ENCODE data around the gene OTULIN. TPM values are rescaled to one million over a fixed set of nuclear protein-coding genes. Genes with fewer than 3 reads are reported as not detected.

The OTULIN gene
- polyA plus RNA-seq, 1 donor: 21.1 TPM

DNA sequence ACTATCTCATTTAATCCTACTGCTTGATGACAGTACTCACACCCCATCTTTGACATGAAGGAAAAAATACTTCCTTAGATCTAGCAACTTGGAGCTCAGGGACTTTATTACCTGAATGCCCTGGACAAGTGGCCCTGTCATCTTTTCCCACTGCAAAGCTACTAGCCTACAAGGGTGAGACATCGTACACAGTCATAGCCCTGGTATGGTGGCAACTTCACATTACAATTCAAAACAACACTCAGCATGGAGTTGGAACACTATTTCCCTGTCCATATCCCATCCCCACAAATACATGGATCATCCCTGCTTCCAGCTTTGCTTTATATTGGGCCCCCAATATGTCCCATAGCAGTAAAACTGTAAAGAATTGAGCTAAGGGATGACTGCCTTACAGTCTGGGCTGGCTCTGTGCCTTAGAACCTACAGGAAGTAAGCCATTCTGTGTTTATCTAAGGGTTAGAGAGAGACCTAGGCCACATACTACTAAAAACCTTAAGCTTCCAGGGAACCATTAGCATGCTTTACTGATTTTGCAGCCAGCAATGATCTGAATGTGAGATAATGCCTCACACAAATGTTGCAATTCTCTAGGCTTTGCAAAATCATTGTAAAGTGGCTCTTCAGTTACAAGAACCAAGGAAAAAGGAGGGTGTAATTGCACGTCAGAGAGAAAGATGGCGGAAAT, 55.9 kb downstream of the OTULIN start:
- DNase-seq: no peak

DNA sequence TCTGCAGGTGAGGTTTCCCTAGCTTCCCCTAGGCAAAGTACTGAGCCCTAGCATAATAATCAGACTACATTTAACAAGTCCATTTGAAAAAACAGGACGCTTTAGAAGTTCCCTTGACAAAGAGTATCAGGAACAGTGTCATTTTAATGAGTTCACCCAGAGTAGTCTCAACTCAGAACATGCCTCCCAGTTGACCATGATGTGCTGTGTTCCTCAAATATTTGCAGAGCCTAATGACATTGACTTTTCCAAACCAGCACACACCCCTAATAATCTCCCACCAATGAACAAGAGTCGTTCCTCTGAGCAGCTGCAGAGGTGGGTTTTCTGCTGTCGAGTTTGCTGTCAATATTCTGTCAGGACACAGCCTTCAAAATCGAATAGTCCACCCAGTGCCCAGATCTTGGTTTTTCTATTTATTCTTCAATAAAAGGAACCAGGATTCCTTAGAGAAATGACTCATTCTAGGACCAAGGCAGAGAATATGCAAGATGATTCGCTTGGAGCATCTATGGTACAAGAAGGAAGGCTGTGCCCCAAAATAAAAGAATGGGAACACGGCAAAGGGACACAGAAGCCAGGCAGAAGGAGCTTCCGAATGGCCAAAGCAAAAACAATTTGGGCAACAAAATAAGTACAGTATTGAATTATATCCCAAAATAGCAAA, 57.6 kb downstream of the OTULIN start:
- DNase-seq: no peak

DNA sequence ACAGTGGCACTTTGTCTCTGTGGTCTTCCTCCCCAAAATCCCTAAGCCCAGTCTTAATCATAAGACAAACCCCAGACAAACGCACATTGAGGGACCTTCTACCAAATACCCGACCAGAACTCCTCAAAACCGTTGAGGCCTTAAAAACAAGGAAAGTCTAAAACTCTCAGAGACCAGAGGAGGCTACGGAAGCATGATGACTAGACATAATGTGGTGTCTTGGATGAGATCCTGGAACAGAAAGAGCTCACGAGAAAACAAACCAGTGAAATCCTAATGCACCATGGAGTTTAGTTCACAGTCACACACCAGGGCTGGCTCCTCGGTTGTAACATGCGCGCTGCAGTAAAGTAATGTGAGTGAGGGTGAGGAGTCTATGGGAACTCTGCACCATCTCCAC, 58.4 kb downstream of the OTULIN start:
- DNase-seq: no peak

DNA sequence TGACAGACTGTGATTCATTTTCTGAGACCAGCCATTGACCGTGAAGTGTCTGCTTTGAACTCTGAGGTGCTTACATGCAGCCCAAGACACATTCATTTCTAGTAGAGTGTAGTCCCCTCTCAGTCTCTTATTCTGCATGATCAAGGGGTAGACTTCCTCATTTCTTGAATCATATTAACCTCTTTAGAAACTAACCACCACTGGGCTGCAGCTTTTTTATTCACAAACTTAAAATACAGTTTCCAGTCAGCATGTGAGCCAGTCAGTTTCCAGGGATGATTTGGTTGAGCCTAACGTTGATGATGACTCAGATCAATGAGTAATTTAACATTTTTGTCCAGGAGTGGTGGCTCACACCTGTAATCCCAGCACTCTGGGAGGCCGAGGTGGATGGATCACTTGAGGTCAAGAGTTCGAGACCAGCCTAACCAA, 59.2 kb downstream of the OTULIN start:
- no peak for DNase-seq

DNA sequence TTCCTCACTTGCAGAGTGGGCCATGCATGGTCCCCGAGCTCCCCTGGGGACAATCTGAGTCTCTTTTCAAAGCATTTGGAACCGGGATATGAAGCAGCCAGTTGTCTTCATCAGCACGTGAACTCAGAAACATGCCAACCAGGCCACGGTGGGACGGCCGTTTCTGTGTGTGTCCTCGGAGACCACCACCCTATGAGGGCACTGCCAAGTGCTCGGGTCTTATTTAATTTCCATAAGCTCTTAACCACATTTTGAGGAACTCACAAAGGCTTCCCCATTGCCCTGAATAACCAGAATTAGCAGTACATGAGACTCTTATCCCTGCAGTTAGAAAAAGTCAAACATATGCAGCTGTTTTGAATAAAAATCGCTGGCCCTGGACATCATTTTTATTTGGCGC, 60.1 kb downstream of the OTULIN start:
- DNase-seq: no peak

DNA sequence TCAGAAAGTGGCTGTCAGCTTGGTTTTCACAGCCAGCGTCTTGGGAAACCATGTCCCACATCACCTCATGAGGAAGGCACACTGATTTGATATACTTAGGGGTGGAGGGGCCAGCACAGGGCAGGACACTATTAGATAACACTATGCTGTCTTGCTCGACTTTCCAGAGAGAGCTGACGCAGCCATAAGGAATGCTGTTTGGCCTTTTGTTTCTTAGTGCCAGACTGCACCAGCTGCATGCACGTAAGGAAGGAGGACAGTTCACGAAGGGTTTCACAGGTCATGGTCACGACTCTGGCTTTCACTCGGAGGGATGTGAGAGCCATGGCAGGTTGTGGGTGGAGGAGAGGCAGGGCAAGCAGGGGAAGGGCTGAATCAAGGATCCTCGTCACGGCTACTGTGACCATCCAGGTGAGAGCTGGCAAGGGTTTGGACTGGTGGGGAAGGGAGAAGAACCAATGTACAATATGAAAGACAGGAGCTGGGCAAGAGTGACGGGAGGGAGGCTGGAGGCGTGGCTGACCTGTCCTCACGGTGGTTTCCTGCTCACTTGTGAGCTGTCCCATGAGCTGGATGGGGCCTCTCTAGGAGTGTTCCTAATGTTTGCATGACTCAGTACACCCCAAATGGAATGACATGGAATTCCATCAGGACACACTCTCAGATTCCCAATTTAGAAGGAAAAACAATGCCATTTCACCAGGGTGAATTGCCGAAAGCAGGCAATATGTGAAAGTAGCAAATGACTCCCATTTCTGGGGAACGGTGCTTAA, 61.7 kb downstream of the OTULIN start:
- no peak for DNase-seq

DNA sequence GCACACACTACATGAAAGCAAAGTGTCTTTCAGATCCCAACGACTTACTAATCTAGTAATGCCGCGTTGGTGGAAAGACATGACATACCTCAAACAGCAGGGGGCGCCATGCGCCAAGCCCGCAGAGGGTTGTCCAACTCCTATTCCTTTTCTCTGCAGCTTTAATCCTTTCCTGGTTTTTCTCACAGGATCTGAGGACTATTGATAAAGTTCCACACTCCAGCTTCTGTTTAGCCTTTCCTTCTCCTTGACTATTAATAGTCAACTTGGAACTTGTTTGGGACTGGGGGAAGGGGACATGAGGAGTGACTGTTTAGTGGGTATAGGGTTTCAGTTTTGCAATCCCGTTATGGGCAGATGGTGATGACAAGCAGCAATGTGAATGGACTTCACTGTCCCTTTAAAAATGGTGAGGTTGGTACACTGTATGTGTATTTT, 62.9 kb downstream of the OTULIN start:
- peak; percentile 81 for DNase-seq

DNA sequence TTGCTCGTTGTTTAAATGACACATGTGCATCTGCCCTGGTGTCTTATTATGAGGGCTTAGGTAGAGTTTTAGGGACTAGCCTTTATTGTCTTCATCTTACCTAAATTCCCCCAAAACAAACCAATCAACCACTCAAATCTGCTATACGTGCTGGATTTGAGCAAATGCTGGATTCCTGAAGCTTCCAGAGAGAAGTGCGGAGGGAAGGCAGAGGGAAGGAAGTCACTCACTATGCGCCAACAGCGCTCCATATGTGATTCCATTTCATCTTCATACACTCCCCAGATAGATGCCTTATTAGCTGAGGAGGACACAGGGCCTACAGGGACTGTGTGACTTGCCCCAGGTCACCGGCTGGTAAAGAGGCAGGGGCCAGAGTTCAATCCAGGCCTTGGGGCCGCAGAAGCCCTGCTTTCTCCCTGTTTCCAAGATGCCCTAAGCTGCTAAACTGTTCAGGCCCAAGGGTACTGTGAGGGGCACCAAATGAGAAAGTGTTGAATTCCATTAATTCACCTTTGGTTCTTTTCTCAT, 63.5 kb downstream of the OTULIN start:
- no peak for DNase-seq

DNA sequence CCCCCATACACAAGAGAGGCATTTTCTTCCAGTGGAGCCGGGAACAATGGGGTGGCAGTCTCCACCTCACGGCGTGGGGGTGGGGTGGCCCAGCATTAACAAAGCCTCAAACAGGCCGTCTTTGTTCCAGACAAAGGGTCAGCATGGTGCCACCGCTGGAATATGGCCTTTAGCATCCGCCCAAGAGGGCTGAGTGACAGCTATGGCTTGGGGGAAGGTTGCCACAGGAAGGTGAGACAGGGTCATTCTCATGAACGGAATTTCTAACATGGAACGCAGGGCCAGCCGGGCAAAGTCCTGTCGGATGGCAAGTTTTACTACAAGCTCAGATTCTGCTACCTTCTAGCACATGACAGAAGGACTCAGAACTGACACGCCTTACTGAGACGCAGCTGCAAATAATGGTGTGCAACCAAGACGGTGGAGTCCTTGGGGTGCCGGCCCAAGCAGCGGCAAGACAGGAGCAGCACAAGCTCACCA, 64.0 kb downstream of the OTULIN start:
- no peak for DNase-seq

DNA sequence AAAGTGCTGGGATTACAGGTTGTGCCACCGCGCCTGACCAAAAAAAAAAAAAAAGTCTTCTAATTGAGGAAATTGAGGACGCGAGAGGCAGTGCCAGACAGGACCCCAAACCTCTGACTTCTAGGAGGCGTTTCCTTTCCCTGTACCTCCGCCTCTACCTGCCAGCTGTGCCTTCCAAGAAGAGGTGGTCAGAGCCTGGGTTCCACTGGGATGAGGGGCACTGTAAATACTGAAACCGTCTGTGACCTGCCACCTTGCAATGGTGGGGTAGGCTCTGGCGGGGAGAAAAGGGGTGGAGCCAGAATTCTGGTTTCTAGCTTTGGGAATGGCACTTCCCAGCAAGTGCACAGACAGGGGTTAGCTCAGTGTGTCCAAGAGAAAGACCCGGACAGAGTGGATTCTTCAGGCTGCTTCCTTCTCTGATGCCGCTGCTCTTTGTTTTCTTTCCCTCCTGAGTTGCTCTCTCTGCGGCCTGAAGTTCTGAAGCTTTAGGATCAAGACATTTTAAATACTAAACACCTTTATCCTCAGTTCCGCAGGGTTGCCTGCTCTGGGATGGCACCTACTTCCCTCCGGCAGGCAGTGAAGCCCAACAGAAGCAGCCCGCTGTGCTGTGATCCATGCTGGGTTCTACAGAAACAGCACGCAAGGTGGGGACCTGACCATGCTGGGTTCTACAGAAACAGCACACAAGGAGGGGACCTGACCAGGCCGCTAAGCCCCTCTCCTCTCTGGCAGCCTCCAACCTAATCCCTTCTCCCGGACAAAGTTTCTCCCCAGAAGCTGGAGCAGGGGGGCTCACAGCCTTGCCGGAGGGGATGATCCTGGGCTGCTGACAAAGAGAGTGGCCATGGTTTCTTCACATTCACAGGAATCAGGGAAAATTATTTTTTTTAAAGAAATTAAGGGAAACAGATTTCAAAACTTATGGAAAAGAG, 65.2 kb downstream of the OTULIN start:
- DNase-seq: no peak

DNA sequence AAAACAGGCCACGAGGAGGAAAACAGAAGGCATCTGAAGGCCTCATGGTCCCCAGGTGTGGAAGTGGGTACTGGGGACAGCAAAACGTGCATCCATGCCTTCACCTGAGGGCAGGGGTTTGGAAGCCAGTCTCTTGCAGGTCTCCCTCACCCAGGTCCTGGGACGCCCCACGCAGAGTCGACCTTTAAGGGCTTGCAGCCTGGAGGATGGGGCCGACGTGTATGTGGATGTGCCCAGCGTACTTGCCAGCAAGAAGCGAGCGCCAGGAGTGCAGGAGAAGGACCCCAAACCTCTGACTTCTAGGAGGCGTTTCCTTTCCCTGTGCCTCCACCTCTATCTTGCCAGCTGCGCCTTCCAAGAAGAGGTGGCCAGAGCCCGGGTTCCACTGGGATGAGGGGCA, 65.9 kb downstream of the OTULIN start:
- no peak for DNase-seq

DNA sequence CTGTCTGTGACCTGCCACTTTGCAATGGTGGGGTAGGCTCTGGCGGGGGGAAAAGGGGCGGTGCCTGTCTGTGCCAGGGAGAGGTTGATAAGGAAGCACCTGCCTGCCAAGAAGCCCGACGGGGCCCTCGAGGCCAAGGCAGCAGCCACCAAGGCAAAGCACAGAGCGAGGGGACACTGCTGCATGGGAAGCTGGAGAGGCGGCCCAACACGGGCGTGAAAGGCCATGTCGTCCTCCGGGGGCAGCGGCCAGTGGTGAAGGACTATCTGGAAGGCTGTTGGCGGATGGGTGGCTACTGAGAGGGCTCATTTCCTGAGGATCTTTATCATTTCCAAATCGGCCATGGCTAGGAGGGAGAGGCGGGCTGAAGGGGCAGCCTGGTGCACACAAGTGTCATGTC, 66.4 kb downstream of the OTULIN start:
- DNase-seq: no peak

DNA sequence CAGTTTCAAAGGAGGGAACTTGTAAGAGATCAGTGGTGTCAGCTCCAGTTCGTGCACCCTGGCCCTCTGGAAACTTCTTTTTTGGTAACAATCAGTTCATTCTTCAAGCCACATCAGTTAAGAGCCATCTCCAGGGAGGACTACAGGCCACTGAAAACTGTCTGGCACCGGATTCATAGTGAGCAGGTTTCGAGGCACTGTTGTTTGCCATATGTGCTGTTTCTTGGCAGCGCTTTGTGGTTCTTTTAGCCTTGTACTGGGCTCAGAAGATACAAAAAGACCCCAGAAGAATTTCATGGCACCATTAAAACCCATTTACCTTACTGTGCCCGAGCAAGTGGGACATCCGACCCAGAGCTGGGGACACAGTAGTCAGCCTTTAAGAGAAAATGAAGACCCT, 68.5 kb downstream of the OTULIN start:
- DNase-seq: no peak

DNA sequence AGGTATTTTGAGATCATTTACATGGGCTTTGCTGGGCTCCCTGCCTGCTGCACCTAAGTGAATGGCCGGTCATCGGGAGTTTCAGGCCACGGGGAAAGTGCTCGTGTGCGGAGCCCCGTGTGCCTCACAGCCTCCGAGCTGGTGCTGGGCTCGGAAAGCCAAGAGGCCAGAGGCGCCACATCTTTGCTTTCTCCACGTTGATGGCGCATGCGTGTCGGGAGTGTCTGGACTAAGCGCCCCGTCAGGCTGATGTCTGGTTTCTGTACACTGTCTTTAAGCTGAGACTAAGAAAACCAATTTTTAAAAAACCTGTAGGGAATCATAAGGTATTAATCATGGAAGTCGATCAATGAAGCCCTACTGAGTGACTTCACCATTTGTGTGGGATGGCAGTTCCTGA, 69.1 kb downstream of the OTULIN start:
- DNase-seq: no peak

DNA sequence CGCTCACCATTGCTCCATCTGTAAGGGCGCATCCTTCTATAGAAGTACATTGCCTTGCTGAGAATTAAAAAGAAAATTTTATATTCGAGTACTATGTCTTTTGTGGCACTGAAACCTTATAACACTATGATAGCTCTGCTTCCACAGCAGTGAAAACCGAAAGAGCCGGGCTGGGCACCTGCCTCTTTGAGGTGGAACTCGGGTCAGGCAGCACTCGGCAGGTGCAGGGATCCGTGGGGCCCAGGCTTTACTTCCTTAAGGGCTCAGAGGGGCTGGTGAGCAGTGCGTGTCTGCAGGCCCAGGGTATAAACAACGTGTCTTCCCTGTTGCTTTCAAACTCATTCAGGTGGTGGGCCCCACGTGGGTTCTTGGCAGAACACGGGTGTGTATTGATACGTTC, 69.9 kb downstream of the OTULIN start:
- no peak for DNase-seq

DNA sequence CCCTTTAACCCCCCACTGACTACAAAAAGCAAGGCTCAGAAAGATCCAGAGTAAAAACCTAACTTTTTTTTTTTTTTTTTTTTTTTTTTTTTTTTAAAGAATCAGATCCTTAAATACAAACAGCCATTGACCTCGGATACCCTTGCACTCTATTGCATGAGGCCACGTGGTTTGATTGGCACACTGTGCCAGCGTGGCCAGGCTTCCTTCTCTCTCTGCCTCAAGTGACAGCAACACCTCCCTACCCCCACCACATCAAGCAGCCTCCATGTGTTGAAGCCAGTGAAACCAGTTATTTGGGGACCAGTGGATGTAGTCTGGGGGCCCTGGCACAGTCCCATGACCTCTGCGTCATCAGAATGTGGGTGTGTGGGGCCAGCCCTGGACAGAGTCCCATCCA, 71.4 kb downstream of the OTULIN start:
- no peak for DNase-seq

DNA sequence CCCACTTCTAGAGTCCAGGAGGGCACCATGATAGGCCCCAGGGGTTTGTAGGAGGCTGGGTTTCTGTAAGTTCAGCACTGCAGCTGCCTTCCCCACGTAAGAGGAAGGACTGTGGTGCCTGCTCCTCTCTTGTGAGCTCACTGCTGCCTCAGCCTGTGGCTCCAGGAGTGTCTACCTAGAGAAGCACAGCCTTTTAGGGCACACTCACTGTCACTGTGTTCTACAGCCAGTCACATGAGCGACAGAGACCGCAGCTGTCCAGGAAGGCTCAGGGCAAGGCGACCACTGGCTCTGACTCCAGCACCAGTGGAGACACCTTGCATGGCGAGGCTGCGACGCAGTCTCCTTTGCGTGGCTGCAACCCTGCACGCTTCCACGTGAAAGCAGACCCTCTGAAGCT, 72.8 kb downstream of the OTULIN start:
- no peak for DNase-seq

DNA sequence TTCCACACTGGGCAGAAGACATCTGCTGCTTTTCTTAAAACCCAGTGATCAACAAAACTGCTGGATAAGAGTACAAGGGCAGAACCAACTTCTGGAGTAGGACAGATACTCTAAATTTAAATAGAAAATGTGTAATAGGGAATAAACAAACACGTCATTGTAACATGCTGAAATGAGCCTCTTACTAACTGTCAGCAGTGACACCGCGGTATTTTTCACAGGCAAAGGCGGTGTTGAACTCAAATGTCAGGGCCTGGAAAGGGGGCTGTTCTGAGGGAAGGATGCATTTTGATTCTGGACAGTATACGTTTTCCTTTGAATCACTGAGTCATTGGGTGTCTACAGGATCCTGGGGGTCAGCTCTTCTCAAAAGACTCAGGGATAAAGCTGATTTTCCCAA, 73.5 kb downstream of the OTULIN start:
- no peak for DNase-seq

DNA sequence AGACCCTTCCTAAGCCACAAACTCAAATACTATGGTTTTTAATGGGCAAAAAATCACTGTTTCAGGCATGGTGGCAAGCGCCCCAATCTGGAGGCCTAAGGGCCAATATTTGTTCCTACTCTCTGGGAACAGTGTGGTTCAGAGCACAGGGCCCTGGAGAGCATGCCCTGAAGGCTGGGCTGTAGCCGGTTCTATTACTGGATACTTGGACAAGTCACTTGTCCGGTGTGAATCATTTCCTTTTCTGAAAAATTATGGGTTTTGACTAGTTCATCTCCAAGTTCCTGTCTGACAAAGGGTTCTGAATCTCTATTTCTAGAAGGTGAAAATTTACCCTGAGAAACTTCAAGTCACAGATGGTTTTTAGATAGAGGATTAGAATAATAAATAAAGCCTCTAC, 75.0 kb downstream of the OTULIN start:
- DNase-seq: no peak

DNA sequence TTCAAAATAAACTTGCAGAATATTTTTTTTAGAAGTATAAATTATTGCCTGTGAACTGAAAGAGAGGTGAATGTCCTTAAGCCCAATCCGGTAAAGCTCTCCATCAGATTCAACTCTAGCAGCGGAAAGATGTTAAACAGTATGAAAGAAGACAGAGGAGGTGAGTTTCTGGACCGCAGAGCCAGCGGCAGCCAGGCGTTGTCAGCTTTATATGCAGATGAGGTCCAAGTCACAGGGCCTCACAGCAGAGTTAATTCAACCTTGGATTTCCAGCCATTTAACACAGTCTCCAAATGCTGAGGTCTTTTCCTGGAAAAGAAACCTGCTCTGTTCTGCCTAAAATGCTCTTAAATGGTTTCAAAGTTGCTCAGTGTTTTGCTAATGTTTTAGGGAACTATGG, 75.5 kb downstream of the OTULIN start:
- DNase-seq: no peak

DNA sequence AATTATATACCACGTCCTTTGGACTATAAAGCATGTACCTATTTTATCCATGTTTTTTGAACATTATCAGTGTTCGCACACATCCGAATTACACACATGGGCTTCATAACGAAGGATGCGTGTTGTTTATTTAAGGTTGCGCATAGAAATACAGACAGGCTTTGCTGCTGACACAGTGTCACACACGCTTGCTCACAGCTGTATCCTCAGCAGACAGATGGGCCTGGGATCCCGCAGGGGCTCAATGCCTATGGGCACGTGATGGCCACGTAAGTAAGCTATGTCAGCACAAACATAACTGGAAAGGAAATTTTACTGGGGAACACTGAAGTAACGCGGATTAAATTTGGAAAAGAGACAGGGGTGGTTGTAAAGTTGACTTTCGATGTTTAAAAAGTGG, 76.6 kb downstream of the OTULIN start:
- no peak for DNase-seq

Measured in left kidney (tissue), 2 donors.